RWPE2 (cell line): ENCODE results near the gene RPS6KL1.
"Not testable (repeated sequence)": the region's sequence is repeated elsewhere in the genome, so short reads cannot be mapped to it uniquely, and the experiment has no call there.

Experiments used
- ATAC-seq: fragments of 200-7000 bp; cut with Tn5 transposase; 3 replicates; pipeline ENCODE4 v1.9.1; 2021; ENCODE audit warnings: low read depth
- DNase-seq: peaks from one replicate; pipeline ENCODE4 v3.0.0-alpha.2; 2020; ENCODE audit warnings: low spot score
- H3K27ac ChIP-seq: fragments of 450-650 bp; 2 replicates; pipeline ENCODE4 v1.5.1; 2017; ENCODE audit warnings: mild to moderate bottlenecking; ENCODE audit not compliant: poor library complexity, severe bottlenecking
- H3K27me3 ChIP-seq: fragments of 250-450 bp; sonication (Bioruptor Pico); 2 replicates; pipeline ENCODE4 v1.5.1; 2021; ENCODE audit warnings: mild to moderate bottlenecking, moderate library complexity; ENCODE audit not compliant: insufficient read depth, poor library complexity, severe bottlenecking
- H3K36me3 ChIP-seq: fragments of 250-450 bp; sonication (Bioruptor Pico); 2 replicates; pipeline ENCODE4 v1.5.1; 2020; ENCODE audit warnings: low read depth, mild to moderate bottlenecking, moderate library complexity
- H3K4me1 ChIP-seq: fragments of 250-450 bp; sonication (Bioruptor Pico); 2 replicates; pipeline ENCODE4 v1.5.1; 2021; ENCODE audit warnings: mild to moderate bottlenecking, moderate library complexity; ENCODE audit not compliant: insufficient read depth, poor library complexity, severe bottlenecking
- H3K4me3 ChIP-seq: fragments of 250-450 bp; sonication (Bioruptor Pico); 2 replicates; pipeline ENCODE4 v1.5.1; 2021; ENCODE audit warnings: mild to moderate bottlenecking, moderate library complexity; ENCODE audit not compliant: severe bottlenecking
- H3K9me3 ChIP-seq: fragments of 250-450 bp; sonication (Bioruptor Pico); 2 replicates; pipeline ENCODE4 v1.5.1; 2021; ENCODE audit warnings: mild to moderate bottlenecking, moderate library complexity; ENCODE audit not compliant: severe bottlenecking
- CTCF ChIP-seq: fragments of 450-650 bp; IDR thresholded peaks from one replicate; pipeline ENCODE4 v1.5.1; 2017; ENCODE audit warnings: mild to moderate bottlenecking, moderate library complexity; ENCODE audit not compliant: poor library complexity, severe bottlenecking

The RPS6KL1 gene

DNA sequence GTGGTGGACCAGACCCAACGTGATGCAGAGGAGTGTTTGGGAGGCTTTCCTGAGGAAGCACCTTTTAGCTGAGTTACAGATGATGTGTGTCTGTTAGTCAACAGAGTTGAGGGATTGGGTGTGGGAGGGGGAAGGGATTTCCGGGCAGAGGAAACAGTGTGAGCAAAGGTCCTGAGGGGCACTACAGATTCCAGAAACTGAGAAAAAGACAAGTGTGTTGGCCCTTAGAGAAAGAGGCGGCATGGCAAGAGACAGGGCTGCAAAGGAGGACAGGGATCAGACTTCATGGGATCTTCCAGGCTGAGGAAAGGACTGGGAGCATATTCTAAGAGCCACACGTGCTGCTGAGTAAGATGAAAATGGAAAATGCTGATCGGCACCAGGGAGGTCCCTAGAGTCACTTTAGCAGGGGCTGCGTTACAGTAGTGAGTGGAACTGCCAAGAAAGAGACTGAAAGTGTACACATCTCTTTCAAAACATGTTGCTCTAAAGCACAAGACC is 9.4 kb upstream of the RPS6KL1 start:
- H3K9me3 ChIP-seq = no peaks in the 10 kb centered on the region
- no peaks in the 10 kb centered on the region for H3K4me1 ChIP-seq
- no peak for TF ChIP-seq CTCF
- ATAC-seq (no peak), DNase-seq (no peak)
- no peaks in the 10 kb centered on the region for H3K27me3 ChIP-seq
- H3K27ac ChIP-seq = no peak overlapping the region
- H3K36me3 ChIP-seq = no peaks in the 10 kb centered on the region
- no peak overlapping the region for H3K4me3 ChIP-seq

GRCh38 chr14:74931744-74932143 is 8.7 kb upstream of the RPS6KL1 start:
- not testable (repeated sequence) for H3K9me3 ChIP-seq, H3K4me3 ChIP-seq, H3K36me3 ChIP-seq, H3K27ac ChIP-seq, H3K27me3 ChIP-seq, ATAC-seq, DNase-seq, H3K4me1 ChIP-seq

DNA sequence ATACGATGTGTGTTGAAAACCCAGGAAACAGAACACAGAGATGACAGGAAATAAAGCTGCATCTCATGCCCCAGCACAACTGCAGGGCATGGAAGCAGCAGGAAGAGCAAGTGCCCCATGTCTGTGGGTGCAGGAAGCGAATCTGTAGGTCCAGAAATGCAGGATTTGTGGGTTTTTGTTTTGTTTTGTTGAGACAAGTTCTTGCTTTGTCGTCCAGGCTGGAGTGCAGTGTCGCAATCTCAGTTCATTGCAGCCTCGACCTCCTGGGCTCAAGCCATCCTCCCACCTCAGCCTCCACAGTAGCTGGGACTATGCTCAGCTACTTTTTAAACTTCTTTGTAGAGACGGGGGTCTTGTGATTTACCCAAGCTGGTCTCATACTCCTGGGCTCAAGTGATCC is 6.2 kb upstream of the RPS6KL1 start:
- H3K4me3 ChIP-seq = no peak overlapping the region
- no peaks in the 10 kb centered on the region for H3K27me3 ChIP-seq
- ATAC-seq (no peak), DNase-seq (no peak)
- H3K9me3 ChIP-seq = no peaks in the 10 kb centered on the region
- no peaks in the 10 kb centered on the region for H3K4me1 ChIP-seq
- no peak overlapping the region for H3K27ac ChIP-seq
- no peaks in the 10 kb centered on the region for H3K36me3 ChIP-seq
- TF ChIP-seq CTCF = no peak

DNA sequence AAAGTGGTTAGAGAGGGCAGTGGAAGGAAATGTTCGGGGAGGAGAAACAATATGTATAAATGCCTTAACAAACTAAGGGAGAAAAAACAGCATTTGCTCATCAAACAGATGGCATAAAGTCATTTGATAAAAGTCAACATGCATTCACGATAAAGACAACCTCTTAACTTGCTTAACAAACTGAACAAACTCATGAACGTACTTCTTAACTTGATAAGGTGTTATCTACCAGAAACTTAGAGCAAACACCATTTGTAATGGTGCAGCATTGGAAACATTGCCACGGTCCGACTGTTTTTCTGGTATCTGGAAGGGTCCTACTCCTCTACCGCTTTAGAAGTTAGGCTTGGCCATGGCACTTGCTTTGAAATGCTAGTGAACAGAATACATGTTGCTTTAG is 4.2 kb upstream of the RPS6KL1 start:
- H3K4me3 ChIP-seq = no peak overlapping the region
- TF ChIP-seq CTCF = no peak
- H3K27me3 ChIP-seq = no peaks in the 10 kb centered on the region
- ATAC-seq = no peak
- H3K36me3 ChIP-seq = no peaks in the 10 kb centered on the region
- no peaks in the 10 kb centered on the region for H3K4me1 ChIP-seq
- H3K27ac ChIP-seq = no peak overlapping the region
- no peak for DNase-seq
- H3K9me3 ChIP-seq = no peaks in the 10 kb centered on the region

DNA sequence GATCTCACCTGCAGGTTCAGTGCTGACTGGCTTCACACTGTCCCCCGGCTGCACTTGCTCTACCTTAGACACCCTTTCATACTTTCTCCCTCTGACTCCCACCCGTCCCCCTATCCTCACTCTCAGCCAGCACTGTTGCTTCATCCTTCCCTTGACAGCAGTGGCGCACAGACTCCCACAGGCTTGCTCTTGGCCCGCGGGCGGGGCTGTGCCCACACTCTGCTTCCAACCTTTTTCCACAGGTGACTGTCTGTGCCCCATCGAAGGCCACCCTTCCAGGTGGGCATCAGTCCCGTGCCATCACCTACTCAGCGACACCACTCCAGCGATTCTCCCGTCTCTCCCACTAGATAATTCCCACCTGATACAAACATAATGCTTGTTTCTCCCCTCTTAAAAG is 1.0 kb upstream of the RPS6KL1 start:
- ATAC-seq (no peak), DNase-seq (no peak)
- no peak overlapping the region for H3K27ac ChIP-seq
- H3K4me3 ChIP-seq = no peak overlapping the region
- H3K4me1 ChIP-seq = no peaks in the 10 kb centered on the region
- no peak for TF ChIP-seq CTCF
- no peaks in the 10 kb centered on the region for H3K9me3 ChIP-seq
- H3K36me3 ChIP-seq = no peaks in the 10 kb centered on the region
- H3K27me3 ChIP-seq = no peaks in the 10 kb centered on the region
